Measurements from ENCODE around the gene NFAT5. TPM values are rescaled to one million over a fixed set of nuclear protein-coding genes. Genes with fewer than 3 reads are reported as not detected.

Gene NFAT5
- total and polyA plus RNA-seq, 8 donors, result 1.2 to 57.2 (median 21.5) TPM

- WGBS, 5 donors, result 86 to 93% (median 90%) methylated on average over 4 of the region's 4 CpGs
- Histone ChIP-seq H3K9me3 (no peaks in the 10 kb centered on the region), H3K4me1 (no peaks in the 10 kb centered on the region), H3K36me3 (no peaks in the 10 kb centered on the region), H3K27ac (no peak overlapping the region), H3K27me3 (no peaks in the 10 kb centered on the region), H3K4me3 (no peak overlapping the region)
- TF ChIP-seq EP300 (IDR thresholded peaks at IDR 0.05), result no peak
- TF ChIP-seq POLR2AphosphoS5 (IDR thresholded peaks at IDR 0.05), result no peak
- TF ChIP-seq POLR2A (IDR thresholded peaks at IDR 0.05), result no peak
- TF ChIP-seq, protein P1, sequence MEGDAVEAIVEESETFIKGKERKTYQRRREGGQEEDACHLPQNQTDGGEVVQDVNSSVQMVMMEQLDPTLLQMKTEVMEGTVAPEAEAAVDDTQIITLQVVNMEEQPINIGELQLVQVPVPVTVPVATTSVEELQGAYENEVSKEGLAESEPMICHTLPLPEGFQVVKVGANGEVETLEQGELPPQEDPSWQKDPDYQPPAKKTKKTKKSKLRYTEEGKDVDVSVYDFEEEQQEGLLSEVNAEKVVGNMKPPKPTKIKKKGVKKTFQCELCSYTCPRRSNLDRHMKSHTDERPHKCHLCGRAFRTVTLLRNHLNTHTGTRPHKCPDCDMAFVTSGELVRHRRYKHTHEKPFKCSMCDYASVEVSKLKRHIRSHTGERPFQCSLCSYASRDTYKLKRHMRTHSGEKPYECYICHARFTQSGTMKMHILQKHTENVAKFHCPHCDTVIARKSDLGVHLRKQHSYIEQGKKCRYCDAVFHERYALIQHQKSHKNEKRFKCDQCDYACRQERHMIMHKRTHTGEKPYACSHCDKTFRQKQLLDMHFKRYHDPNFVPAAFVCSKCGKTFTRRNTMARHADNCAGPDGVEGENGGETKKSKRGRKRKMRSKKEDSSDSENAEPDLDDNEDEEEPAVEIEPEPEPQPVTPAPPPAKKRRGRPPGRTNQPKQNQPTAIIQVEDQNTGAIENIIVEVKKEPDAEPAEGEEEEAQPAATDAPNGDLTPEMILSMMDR (IDR thresholded peaks at IDR 0.05), result no peak
- intact Hi-C loops (cut with DNase I; ENCODE audit: low total_unique reads), result no loop called here
- DNase-seq, result no peak
Measured at GRCh38 chr16:69553332-69553731, 12.4 kb upstream of the NFAT5 start.

DNA sequence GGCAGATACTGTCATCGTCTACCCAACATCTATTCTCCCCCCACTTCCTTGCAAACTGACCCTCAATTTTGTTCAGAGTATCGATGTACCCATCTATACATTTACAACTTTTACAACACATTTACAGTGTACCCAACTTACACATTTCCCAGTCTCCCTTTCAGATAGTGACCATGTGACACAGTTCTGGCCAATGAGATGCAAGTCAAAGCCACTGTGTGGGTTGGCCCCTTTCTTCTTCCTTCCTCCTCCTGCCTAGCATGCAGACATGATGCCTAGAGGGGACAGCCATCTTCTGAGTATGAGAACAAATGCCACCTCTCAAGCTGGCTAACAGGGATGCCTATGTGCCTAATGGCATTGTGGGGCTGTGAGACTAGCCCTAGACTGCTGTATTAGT is 11.3 kb upstream of the NFAT5 start:
- intact Hi-C loops (cut with DNase I; ENCODE audit: low total_unique reads), result no loop called here
- no peaks in the 10 kb centered on the region for H3K27me3 ChIP-seq
- DNase-seq, result no peak
- WGBS, 5 donors, result 94 to 100% (median 96%) methylated on average over 2 of the region's 2 CpGs
- H3K9me3 ChIP-seq, result no peaks in the 10 kb centered on the region
- H3K4me1 ChIP-seq, result no peaks in the 10 kb centered on the region
- TF ChIP-seq EP300 (IDR thresholded peaks at IDR 0.05) (no peak), POLR2AphosphoS5 (IDR thresholded peaks at IDR 0.05) (no peak), POLR2A (IDR thresholded peaks at IDR 0.05) (no peak)
- TF ChIP-seq, protein P1 (IDR thresholded peaks at IDR 0.05), result no peak
- no peak overlapping the region for H3K27ac ChIP-seq
- H3K4me3 ChIP-seq, result no peak overlapping the region
- no peaks in the 10 kb centered on the region for H3K36me3 ChIP-seq

- H3K4me3 ChIP-seq, result no peak overlapping the region
- intact Hi-C loops (cut with DNase I; ENCODE audit: low total_unique reads), result no loop called here
- no peaks in the 10 kb centered on the region for H3K9me3 ChIP-seq
- H3K36me3 ChIP-seq, result no peaks in the 10 kb centered on the region
- H3K27ac ChIP-seq, result no peak overlapping the region
- TF ChIP-seq EP300 (IDR thresholded peaks at IDR 0.05), result no peak
- no peak for TF ChIP-seq POLR2AphosphoS5 (IDR thresholded peaks at IDR 0.05)
- TF ChIP-seq, protein P1 (IDR thresholded peaks at IDR 0.05), result no peak
- TF ChIP-seq POLR2A (IDR thresholded peaks at IDR 0.05), result no peak
- DNase-seq, result no peak
- H3K27me3 ChIP-seq, result no peaks in the 10 kb centered on the region
- no peaks in the 10 kb centered on the region for H3K4me1 ChIP-seq
- 41 to 58% (median 50%) methylated on average over 1 of the region's 1 CpG for WGBS, 5 donors
Measured at GRCh38 chr16:69555437-69555836, 10.3 kb upstream of the NFAT5 start.

DNA sequence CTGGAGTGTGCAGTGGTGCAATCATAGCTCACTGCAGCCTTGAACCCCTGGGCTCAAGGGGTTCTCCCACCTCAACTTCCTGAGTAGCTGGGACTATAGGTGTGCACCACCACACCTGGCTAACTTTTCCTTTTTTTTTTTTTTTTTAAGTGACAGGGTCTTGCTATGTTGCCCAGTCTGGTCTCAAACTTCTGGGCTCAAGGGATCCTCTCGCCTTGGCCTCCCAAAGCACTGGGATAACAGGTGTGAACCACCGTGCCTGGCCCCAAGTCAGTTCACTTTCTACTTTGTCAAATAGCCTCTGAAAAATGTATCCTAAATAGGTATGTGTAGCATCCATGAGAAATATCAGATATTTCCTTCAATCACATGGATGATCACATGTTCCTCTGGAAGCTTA is 9.9 kb upstream of the NFAT5 start:
- no peak for TF ChIP-seq POLR2AphosphoS5 (IDR thresholded peaks at IDR 0.05)
- TF ChIP-seq, protein P1 (IDR thresholded peaks at IDR 0.05), result no peak
- TF ChIP-seq POLR2A (IDR thresholded peaks at IDR 0.05), result no peak
- no peak for TF ChIP-seq EP300 (IDR thresholded peaks at IDR 0.05)
- H3K4me3 ChIP-seq, result no peak overlapping the region
- intact Hi-C loops (cut with DNase I; ENCODE audit: low total_unique reads), result no loop called here
- no peak for DNase-seq
- H3K4me1 ChIP-seq, result no peaks in the 10 kb centered on the region
- H3K27me3 ChIP-seq, result no peaks in the 10 kb centered on the region
- no peaks in the 10 kb centered on the region for H3K36me3 ChIP-seq
- WGBS, 5 donors, result 93 to 100% (median 97%) methylated on average over 2 of the region's 2 CpGs
- no peaks in the 10 kb centered on the region for H3K9me3 ChIP-seq
- H3K27ac ChIP-seq, result no peak overlapping the region
